Amniotic epithelial cell (primary cell): ENCODE measurements around the gene FAM217B.
"Not testable (repeated sequence)": the region's sequence is repeated elsewhere in the genome, so short reads cannot be mapped to it uniquely, and the experiment has no call there.

Source experiments
- DNase-seq: peaks from one replicate; pipeline ENCODE4 v3.0.0-alpha.2; 2010; ENCODE audit warnings: low read depth

The FAM217B gene

DNA sequence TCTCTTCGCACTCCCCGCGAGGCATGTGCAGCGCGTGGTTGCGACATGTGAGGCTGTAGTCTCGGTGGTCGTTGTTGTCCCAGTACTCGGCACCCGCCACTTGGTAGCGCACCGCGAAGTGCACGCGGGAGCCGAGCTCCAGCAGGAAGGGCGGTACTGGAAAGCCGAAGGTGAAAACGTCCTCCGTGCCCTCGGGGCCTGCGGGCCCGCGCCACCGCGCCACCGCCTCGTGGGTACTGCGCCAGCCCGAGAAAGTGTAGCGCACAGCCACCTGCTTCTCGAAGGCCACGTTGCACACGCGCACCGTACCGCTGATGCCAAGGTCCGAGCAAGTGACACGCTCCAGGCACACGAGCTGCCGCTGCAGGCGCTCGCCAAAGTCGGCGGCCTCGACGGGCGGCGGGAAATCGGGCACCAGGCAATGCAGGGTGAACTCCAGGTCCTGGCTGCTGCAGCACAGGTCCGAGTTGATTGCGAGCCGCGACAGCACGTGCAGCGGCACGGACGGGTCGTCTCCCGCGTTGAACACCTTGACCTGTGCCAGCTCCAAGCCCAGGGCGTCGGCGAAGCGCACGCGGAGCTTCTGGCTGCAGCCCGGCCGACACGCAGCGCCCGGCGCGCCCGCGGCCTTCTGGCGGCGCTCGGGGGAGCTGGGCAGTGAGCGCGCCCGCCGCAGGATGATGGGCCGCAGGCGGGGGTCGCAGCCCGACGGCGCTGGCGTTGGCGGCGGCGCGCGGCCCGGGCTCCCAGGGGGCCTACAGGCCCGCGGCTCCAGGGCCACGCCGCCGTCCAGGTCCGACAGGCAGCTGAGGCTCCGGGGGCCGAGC lies 924 bp upstream of the FAM217B start:
- peak; percentile 14 for DNase-seq

DNA sequence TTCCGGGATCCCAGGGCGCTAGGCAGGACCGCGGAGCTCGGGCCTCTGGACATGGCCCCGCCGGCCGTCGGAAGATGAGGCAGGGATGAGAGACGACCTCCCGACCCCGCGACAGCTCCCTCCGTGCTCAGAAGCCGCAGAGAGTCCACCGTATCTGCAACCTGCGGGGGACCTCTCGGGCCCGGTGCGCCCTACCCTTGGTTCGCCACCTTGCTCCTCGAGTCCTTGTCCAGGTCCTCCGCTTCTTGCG lies 385 bp upstream of the FAM217B start:
- DNase-seq: no peak

- DNase-seq: no peak
These were observed 736 bp downstream of the FAM217B start for GRCh38 chr20:59940956-59941294.

DNA sequence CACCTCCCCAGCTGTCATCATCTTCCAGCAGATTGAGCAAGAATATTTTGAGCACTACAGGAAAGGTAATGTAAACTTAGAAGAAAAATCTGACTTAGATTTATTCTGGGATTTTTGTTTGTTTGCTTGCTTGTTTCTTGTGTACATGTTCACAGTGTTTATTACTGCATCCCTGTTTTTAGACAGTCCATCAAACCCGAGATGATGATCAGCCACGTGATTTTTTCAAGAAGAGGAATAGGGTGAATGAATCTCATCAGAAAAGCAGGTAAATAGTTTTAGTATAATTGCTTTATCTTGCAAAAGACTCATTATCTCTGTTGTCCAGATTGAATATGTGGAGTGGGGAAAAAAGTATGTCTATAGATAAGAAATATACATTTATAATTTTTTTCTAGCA lies 2.1 kb downstream of the FAM217B start:
- no peak for DNase-seq

DNA sequence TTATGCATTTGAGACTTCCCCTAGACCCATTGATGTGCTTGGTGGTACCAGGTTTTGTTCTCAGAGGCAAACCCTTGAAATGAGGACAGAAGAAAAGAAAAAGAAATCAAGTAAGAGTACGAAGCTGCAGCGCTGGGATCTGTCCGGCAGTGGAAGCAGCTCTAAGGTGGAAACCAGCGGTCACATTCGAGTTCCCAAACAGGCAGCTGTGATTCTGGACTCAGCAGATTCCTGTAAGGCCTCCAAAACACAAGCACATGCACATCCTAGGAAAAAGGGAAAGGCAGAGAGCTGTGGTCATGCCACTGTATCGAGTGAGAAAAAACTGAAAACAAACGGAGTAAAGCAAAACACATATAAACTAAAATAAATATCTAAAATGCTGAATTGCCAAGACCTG lies 4.5 kb downstream of the FAM217B start:
- no peak for DNase-seq

DNA sequence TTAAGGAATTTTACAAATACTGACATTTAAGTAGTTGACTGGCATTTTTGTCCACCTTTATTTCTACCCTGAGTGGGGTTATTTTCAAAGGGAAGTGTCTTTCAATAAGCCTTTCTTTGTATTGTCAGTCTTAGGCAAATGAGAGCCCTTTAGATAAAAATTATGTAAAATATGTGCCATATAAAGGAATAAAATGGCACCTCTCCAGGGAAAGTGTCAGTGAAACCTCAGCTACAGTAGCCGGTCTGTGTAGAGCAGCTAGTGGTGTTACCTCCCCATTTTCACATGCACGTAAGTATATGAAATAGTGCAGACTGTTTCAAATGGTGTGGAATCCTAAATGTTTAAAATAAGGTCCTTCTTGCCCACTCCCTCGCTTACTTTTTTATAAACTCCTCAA lies 5.0 kb downstream of the FAM217B start:
- DNase-seq: no peak

DNA sequence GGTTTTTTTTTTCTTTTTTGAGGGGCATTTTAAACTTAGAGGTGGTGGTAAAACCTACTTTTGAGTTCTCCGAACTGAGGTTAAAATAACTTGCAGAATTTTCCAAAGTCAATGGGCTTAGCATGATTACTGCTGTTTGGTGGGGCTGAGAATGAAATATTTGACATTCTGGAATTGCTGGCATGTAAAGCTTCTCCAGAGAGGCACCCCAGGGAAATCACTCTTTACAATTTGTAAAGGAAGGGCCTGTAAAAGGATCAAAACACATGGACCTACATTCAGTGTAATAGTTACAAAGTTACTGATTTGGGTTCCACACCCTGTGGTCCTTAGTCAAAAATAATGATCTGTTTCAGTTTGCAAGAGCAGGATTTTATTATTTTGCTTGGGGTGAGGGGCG lies 5.5 kb downstream of the FAM217B start:
- no peak for DNase-seq

- DNase-seq: no peak
These were observed 7.2 kb downstream of the FAM217B start for GRCh38 chr20:59947376-59947775.

DNA sequence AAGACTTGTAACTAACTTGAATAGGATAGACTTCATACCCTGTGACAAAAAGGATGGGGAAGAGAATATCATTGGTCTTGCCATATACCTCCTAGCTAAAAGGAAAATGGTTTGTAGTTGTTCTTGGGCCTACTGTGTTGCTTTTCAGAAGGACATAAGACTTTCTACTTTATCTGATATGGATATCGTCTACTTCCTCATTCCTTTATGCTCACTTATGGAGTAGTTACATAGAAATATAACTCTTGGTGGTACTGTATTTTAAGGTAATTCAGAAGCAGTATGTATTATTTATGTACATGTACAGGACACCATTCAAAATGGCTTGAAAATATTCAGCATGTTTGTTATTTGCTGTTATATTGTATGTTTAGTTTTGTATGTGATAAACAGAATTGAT lies 8.0 kb downstream of the FAM217B start:
- DNase-seq: no peak

DNA sequence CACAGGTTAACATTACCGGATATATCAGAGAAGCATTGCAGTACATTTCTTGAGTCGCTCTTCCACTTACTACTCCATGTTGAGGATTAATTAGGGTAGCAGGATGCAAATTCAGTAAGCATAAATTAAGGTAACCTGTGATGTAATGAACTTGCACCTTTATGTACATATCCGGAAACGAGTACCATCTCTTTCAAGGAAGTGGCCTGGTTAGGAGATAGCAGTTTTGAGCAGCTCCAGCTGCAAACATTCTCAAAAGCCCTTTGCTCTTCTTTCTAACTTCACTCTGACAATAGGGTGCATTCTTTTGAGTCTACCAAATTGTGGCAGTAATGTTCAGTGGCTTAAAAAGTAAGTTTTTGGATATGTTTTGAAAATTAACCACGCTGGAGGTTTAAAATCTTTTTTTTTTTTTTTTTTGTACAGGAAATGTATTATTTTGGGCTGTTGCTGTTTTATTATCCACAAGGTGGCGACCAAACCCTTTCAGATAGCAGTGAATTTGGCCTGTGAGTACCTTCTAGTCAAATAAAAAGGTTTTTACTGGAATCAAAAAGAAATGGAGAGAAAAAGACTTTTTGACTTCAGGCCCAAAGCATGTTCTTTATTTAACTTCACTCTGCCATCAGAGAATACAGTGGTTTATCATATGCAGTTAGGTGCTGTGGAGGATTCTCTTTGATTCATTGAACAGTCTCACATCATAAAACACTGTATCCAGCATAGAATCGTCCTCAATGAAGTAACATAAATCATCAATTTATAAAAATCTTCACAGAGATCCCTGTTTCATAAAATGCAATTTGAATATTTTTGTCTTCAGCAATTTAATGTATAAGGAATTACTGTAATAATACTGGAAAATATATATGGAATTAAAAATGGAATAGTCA lies 8.9 kb downstream of the FAM217B start:
- DNase-seq: peak; percentile 54

DNA sequence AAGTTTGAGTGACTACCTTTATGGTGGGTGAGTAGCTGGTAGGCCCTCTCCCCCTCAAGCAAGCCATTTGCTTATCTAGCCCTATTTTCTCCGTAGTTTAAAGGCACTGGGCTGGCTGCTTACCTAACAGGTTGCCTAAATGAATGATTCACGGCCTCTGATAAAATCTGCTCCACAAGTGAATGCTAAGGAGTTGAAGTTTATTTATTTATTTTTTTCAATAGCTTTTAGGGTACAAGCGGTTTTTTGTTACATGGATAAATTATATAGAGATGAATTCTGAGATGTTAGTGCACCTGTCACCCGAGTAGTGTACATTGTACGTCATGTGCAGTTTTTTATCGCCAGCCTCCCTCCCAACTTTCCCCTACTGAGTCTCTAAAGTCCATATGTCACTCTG lies 9.7 kb downstream of the FAM217B start:
- DNase-seq: no peak

GRCh38 chr20:59954718-59955117 lies 14.5 kb downstream of the FAM217B start:
- DNase-seq: no peak

DNA sequence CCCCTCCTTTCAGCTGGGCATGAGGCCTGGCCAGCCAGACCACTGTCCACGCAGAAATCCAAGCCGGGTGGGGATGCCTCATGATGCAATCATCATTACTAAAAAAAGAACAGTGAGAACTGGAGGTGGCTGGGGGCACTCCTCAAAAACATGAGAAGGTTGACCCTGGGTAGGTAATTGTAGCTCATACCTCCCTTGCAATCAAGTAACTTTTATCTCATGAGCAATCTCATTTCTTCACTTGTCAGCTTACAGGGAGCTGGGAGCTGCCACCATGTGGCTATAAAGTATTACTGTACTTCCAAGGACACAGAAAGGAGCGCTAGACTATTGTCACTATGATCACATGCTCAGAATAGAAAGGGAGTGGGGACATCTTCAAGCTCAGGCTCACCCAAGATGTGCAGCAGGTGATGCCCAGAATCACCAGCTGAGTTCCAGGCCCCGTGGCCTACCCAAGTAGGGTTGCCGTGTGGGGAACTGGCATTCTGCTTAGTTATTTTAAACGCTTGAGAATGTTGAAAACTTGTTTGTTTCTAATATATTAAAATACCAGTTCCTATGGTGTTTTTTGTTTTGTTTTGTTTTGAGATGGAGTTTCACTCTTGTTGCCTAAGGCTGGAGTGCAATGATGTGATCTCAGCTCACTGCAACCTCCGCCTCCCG lies 15.1 kb downstream of the FAM217B start:
- no peak for DNase-seq

GRCh38 chr20:59957568-59957967 lies 17.4 kb downstream of the FAM217B start:
- not testable (repeated sequence) for DNase-seq

DNA sequence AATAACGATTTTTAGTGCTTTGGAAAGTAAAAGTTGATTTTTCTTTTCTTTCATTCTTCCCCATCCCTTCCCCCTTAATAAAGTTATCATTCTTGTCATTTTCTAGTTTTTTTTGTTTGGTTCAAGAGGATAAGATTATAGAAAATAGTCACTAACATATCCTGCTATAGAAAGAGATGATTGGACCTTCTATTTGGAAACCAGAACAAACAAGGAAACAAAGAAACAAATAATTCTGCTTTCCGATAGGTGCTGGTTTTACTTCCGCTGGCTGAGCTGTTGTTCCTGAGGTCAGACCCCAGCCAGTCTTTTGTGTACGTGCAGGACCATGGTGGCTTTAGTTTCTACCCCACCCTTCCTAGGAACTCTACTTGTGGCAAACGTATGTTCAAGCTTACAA lies 17.9 kb downstream of the FAM217B start, which contains the start of gene CDH26:
CDH26 (plus strand) TSS at position 301 of the 400 bp plus-strand sequence. CDS start 304 bp downstream, outside the sequence.
- no peak for DNase-seq

DNA sequence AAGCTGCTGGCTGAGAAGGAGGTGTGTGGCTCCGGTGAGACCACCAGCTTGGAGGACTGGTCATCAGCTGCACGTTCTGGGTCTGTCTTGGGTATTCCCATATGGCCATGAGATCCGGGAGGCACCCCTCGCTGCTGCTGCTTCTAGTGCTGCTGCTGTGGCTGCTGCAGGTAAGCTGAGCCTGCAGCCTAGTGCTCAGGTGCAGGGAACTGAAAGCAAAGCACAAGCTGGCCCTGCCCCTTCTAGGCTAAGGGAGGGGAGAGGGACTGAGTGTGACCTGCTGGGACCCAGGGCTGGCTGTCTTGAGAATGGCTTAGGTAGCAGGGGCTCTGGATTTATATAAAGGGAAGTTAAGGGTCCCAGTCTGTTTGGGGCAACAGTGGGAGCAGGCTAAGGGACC lies 18.4 kb downstream of the FAM217B start:
- no peak for DNase-seq

DNA sequence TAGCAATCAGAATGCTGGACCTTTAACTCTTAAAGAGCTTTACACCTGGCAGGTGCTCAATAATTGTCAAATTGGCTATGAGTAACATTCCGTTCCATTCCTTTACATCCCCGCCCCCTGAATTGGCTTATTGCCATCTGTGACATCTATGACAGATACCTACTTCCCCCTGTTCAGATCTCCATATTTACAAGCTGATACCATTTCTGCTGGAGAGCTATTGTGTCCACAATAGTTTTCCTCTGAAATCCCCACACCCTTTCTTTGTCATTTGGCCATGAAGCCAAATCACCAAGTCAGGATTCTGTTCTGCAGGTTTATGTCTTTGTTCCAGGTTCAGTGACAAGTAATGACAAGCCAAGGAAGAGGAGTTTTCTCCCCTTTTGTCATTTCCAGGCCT lies 21.2 kb downstream of the FAM217B start:
- DNase-seq: no peak

DNA sequence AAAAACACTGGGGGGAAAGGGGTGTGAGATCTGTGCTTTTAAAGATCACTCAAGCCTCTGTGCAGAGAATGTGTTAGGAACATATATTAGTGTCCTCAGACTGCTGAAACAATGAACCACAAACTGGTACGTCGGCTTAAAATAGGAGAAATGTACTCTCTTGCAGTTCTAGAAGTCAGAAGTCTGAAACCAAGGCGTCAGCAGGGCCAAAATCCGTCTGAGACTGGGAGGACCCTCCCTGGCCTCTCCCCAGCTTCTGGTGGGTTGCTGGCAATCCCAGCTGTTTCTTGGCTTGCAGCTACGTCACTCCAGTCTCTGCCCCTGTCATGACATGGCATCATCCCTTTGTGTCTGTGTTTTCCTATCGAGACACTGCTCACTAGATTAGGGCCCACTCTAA lies 22.0 kb downstream of the FAM217B start:
- DNase-seq: no peak

DNA sequence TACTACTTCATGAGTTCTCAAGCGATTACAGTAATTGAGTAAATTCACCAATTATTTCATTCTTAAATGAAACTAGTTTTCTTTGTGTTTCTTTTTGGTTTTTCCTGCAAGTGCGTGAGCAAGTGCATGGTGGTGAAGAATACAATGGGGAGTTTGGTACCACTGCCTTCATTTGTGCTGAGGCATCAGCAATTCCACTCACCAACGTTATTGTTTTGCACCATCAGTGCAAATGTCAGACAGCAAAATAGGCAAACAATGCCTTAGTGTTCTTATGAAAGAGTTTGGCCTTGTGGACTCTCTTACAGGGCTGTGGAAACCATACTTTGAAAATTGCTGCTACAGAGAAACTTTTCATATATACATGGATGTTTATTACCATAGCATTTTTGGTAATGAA lies 26.2 kb downstream of the FAM217B start:
- no peak for DNase-seq

DNA sequence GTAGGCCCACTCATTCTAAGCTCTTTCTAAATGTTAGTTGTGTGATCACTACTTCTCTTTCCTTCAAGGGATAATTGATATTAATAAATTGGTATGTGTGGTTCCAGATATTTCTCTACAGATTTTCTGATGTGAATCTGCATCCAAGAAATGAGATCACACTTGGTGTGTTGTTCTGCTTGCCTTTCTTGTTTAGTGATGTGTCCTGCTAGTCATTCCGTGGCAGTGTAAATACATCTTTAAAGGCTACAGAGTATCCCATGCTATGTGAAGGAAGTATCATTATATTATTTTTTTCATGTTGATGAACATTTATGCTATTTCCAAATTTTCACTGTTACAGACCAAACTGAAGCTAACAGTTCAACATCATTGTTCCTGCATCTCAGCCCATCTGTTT lies 31.2 kb downstream of the FAM217B start:
- no peak for DNase-seq

DNA sequence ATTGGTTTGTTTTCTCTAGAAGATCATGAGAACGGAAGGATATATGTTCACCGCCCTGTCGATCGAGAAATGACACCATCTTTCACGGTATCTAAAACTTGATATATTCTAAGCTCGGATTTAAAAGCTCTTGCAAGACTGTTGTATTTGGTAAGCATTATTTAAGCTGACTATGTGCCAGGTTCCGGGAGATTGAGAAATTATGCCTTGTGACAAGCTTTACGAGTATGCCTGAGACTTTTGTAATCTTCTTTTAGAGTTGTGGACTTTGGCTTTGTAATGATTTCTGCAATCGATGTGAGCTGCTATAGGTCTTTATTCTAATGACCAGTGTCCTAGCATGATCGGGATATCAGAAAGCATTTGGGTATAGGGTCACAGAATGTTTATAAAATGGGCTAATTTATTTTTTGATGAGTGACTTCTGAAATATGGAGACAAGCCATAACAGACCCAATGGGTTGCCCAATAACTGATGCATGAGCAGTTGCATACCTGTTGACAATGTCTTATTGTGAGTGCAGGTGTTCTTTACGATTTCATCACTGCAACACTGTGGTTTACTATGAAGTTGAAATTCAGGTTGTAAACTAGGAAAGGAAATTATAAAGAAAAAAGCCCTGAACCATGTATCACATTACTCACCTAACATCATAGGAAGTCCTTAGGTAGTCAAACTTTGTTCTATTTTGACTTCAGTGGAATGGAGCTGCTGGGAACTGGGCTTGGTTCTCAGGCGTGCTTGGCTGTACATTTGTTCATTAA lies 32.0 kb downstream of the FAM217B start:
- DNase-seq: no peak

DNA sequence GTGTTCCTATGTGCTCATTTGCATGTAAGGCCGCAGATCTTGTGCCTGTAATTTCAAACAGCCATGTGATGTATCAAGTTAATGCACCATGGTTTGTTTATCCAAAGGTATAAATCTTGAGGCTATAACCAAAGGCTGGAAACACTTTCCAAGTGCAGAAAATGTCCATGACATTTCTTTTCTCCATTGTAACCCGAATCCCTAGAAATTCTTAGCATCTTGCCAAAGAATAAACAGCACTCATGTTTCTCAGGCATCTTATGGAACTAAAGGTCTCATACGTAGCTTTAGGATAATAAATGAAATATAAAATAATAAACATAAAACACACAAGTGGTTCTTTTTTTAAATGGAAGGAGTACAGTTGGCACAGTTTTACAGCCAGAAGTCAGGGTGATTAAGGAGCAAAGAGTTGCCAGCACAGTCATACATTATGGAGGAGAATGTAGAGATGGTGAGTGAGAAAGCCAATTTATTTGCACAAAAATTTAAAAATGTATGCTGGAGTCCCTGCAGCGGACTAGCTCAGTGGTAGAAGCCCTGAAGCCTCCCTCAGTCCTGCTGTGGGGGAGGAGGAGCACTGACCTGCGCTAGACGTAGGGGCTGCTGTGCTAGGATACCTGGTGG lies 36.1 kb downstream of the FAM217B start:
- no peak for DNase-seq
